Natural killer cell (primary cell): ENCODE results near the gene DNAH1. TPM values are rescaled to one million over a fixed set of nuclear protein-coding genes. Genes with fewer than 3 reads are reported as not detected.

Experiments
- ATAC-seq, 3 donors: fragments of 150-1000 bp in 2 of 3; fragments of 200-7000 bp in 1 of 3; cut with Tn5 transposase; 1 replicate in 1 of 3; 2 replicates in 2 of 3; pipeline ENCODE4 v1.10.0; 2021; ENCODE audit warnings: mild to moderate bottlenecking in 2 of 3, moderate library complexity in 2 of 3
- DNase-seq, 2 donors: peaks; one replicate each; pipeline versions ENCODE4 v3.0.0 to v3.0.0-alpha.2; 2013 to 2021; ENCODE audit warnings: mixed read lengths in 1 of 2
- H3K27ac ChIP-seq: one replicate; pipeline ENCODE4 v1.5.1; 2013; ENCODE audit warnings: mild to moderate bottlenecking, low read length
- H3K27me3 ChIP-seq: one replicate; pipeline ENCODE4 v1.6.1; 2013; ENCODE audit warnings: low read length; ENCODE audit not compliant: control insufficient read depth, insufficient read depth
- H3K36me3 ChIP-seq: one replicate; pipeline ENCODE4 v1.6.1; 2013; ENCODE audit warnings: low read length; ENCODE audit not compliant: control insufficient read depth, insufficient read depth
- H3K4me1 ChIP-seq: one replicate; pipeline ENCODE4 v1.6.1; 2013; ENCODE audit warnings: low read length; ENCODE audit not compliant: control insufficient read depth, insufficient read depth
- H3K4me3 ChIP-seq: one replicate; pipeline ENCODE4 v1.5.1; 2013; ENCODE audit warnings: low read length
- H3K9me3 ChIP-seq: one replicate; pipeline ENCODE4 v1.6.1; 2013; ENCODE audit warnings: low read length; ENCODE audit not compliant: control insufficient read depth, insufficient read depth
- H3K27ac Mint-ChIP-seq, 2 donors: one replicate each; pipeline ENCODE4 v1.8.0; 2022; ENCODE audit warnings: mild to moderate bottlenecking in 2 of 2, mixed read lengths in 2 of 2, moderate library complexity in 1 of 2
- H3K27me3 Mint-ChIP-seq, 2 donors: one replicate each; pipeline ENCODE4 v1.8.0; 2022; ENCODE audit warnings: low read depth in 2 of 2, mixed read lengths in 2 of 2
- H3K36me3 Mint-ChIP-seq: one replicate; pipeline ENCODE4 v1.8.0; 2022; ENCODE audit warnings: mixed read lengths
- H3K4me1 Mint-ChIP-seq, 2 donors: one replicate each; pipeline ENCODE4 v1.8.0; 2022; ENCODE audit warnings: mixed read lengths in 2 of 2
- H3K4me3 Mint-ChIP-seq: one replicate; pipeline ENCODE4 v1.8.0; 2022; ENCODE audit warnings: mild to moderate bottlenecking, moderate library complexity, mixed read lengths
- H3K9me3 Mint-ChIP-seq, 2 donors: one replicate each; pipeline ENCODE4 v1.8.0; 2022; ENCODE audit warnings: mixed read lengths in 2 of 2
- WGBS: methylation state at CpG from one replicate; pipeline ENCODE4 v1.1.7; 2013; ENCODE audit warnings: missing lambda C conversion rate; ENCODE audit not compliant: insufficient coverage; 5-methylcytosine and 5-hydroxymethylcytosine counted together
- intact Hi-C: fragments of 100-400 bp; cut with micrococcal nuclease; formaldehyde crosslinking; loops from one replicate; pipeline ENCODE4 v1.14.2; 2022
- total RNA-seq, 4 donors: library from RNA; stranded (reverse); fragments of 120-200 nt in 1 of 4; gene quantifications; one replicate each; pipeline versions ENCODE4 v1.2.3 to v1.2.4, GENCODE V29; 2013 to 2022
- TF ChIP-seq, protein P1 (sequence below): fragments of 200-600 bp; IDR thresholded peaks from one replicate; pipeline ENCODE4 v1.8.0; 2022; ENCODE audit warnings: antibody characterized with exemption

Gene DNAH1
- total RNA-seq, 3 donors from 2014 or later (not counting 1 experiment from before 2014, with no cell fraction given): 72.3 to 81.7 (median 74.2) TPM

DNA sequence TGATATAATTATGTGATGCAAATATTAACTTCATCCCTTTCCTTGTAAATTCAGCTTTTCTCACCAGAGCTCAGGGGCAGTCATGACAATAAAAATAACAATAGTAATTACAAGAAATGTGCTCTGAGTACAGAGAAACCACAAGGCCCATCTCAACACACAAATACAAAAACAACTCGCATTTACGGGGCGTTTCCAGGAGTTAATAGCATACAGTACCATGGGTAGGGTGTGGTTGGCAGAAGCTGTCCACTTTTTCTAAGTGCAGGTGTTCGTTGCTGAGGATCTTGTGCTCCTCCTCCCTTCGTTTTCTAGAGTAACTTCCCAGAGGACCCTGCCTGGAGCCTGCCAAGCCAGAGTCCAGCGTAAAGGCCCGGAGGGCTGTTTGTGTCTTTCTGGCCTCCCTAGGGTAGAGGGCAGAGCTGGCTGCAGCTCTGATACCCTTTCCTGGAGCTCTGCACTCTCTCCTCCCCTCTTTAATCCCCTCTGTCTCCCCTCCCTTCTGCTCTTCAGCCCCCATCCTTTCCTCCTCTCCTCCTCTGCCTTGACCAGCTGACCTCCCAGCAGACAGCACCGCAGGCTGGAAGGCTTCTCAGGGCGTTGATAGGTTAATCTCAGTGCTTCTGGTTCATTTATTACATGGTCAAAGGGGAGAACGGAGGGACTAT lies 117.3 kb downstream of the DNAH1 start:
- H3K36me3 Mint-ChIP-seq: no peaks in the 10 kb centered on the region
- ATAC-seq (no peak), DNase-seq (no peak)
- peaks cover 0 to 3% of the 10 kb centered on the region in 2 donors for H3K27me3 Mint-ChIP-seq
- no peaks in the 10 kb centered on the region for H3K4me1 ChIP-seq
- 88% methylated on average over 9 of the region's 10 CpGs for WGBS
- no peaks in the 10 kb centered on the region for H3K9me3 Mint-ChIP-seq
- no peaks in the 10 kb centered on the region for H3K9me3 ChIP-seq
- no peaks in the 10 kb centered on the region for H3K27me3 ChIP-seq
- TF ChIP-seq, protein P1, sequence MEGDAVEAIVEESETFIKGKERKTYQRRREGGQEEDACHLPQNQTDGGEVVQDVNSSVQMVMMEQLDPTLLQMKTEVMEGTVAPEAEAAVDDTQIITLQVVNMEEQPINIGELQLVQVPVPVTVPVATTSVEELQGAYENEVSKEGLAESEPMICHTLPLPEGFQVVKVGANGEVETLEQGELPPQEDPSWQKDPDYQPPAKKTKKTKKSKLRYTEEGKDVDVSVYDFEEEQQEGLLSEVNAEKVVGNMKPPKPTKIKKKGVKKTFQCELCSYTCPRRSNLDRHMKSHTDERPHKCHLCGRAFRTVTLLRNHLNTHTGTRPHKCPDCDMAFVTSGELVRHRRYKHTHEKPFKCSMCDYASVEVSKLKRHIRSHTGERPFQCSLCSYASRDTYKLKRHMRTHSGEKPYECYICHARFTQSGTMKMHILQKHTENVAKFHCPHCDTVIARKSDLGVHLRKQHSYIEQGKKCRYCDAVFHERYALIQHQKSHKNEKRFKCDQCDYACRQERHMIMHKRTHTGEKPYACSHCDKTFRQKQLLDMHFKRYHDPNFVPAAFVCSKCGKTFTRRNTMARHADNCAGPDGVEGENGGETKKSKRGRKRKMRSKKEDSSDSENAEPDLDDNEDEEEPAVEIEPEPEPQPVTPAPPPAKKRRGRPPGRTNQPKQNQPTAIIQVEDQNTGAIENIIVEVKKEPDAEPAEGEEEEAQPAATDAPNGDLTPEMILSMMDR: no peak
- no peaks in the 10 kb centered on the region for H3K4me1 Mint-ChIP-seq
- H3K4me3 Mint-ChIP-seq: no peak overlapping the region
- no peaks in the 10 kb centered on the region for H3K36me3 ChIP-seq
- no peak overlapping the region for H3K27ac ChIP-seq
- H3K4me3 ChIP-seq: no peak overlapping the region
- intact Hi-C loops: no loop called here
- H3K27ac Mint-ChIP-seq: no peak overlapping the region

- no peak overlapping the region for H3K27ac Mint-ChIP-seq
- no peak overlapping the region for H3K27ac ChIP-seq
- no peak overlapping the region for H3K4me3 Mint-ChIP-seq
Observed at GRCh38 chr3:52433996-52434479, 117.9 kb downstream of the DNAH1 start.

DNA sequence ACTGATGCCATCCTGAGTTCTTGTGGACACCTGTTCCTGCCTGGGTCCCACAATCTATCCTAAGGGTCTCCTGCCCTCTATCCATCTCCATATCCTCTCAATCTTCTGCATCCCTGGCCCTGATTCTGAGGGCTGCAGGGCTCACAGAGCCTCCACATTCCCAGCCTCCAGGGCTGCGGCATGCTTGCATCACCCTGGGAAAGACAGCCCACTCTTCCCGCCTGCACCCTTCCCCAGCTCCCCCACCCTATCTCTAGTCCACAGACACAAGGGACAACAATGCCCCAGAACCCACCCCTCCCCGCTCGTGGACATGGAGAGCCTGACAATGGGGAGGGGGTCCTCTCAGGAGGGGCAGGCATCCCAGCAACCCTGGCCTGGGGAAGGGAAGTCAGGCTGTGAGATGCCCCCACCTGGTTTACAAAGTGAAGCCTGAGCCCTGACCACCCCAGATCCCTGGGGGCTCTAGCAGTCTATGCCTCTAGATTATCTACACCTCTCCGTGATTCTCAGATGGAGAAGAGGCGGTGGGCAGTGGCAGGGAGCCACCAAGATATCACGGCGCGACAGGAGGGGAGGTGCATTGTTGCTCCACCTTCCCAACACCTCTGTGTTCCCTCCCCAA lies 118.5 kb downstream of the DNAH1 start:
- intact Hi-C loops: no loop called here
- Mint-ChIP-seq H3K4me1 (no peaks in the 10 kb centered on the region), H3K27me3 (peaks cover 0 to 3% of the 10 kb centered on the region in 2 donors), H3K9me3 (no peaks in the 10 kb centered on the region), H3K27ac (no peak overlapping the region), H3K4me3 (no peak overlapping the region), H3K36me3 (no peaks in the 10 kb centered on the region)
- Histone ChIP-seq H3K9me3 (no peaks in the 10 kb centered on the region), H3K27me3 (no peaks in the 10 kb centered on the region), H3K27ac (no peak overlapping the region), H3K4me1 (no peaks in the 10 kb centered on the region), H3K4me3 (no peak overlapping the region), H3K36me3 (no peaks in the 10 kb centered on the region)
- TF ChIP-seq, protein P1: no peak
- no peak for ATAC-seq
- WGBS: 95% methylated on average over 8 of the region's 9 CpGs
- DNase-seq: no peak

More at GRCh38 chr3:52433996-52434479, 117.9 kb downstream of the DNAH1 start:
- H3K4me3 ChIP-seq: no peak overlapping the region
- peaks cover 0 to 3% of the 10 kb centered on the region in 2 donors for H3K27me3 Mint-ChIP-seq
- H3K36me3 Mint-ChIP-seq: no peaks in the 10 kb centered on the region
- no peaks in the 10 kb centered on the region for H3K36me3 ChIP-seq
- H3K4me1 ChIP-seq: no peaks in the 10 kb centered on the region
- TF ChIP-seq, protein P1: no peak
- intact Hi-C loops: no loop called here
- no peaks in the 10 kb centered on the region for H3K9me3 ChIP-seq
- ATAC-seq (no peak), DNase-seq (no peak)
- H3K9me3 Mint-ChIP-seq: no peaks in the 10 kb centered on the region
- no peaks in the 10 kb centered on the region for H3K27me3 ChIP-seq
- H3K4me1 Mint-ChIP-seq: no peaks in the 10 kb centered on the region
- 97% methylated on average over 6 of the region's 6 CpGs for WGBS
